Amniotic epithelial cell (primary cell): ENCODE data around the gene C5orf22.
"Not testable (repeated sequence)": the region's sequence is repeated elsewhere in the genome, so short reads cannot be mapped to it uniquely, and the experiment has no call there.

Source experiments
- DNase-seq: peaks from one replicate; pipeline ENCODE4 v3.0.0-alpha.2; 2010; ENCODE audit warnings: low read depth

The C5orf22 gene

GRCh38 chr5:31531888-31532547 is at the start of gene C5orf22, which contains the start of gene DROSHA:
TSS of gene C5orf22 (plus strand) at chr5:31532301. CDS start at chr5:31532393, 92 bp downstream.
TSS of gene DROSHA (minus strand) at chr5:31532093. CDS start at chr5:31529059, 3,034 bp downstream.
- peak; percentile 96 for DNase-seq

- peak; percentile 26 for DNase-seq
These were observed 46.5 kb upstream of the C5orf22 start for GRCh38 chr5:31485376-31486207.

- no peak for DNase-seq
These were observed 45.7 kb upstream of the C5orf22 start for GRCh38 chr5:31486441-31486840.

- DNase-seq, result no peak
These were observed 44.6 kb upstream of the C5orf22 start for GRCh38 chr5:31487506-31487905.

- no peak for DNase-seq
These were observed 39.2 kb upstream of the C5orf22 start for GRCh38 chr5:31492869-31493268.

- no peak for DNase-seq
These were observed 36.8 kb upstream of the C5orf22 start for GRCh38 chr5:31495336-31495735.

- DNase-seq, result no peak
These were observed 35.8 kb upstream of the C5orf22 start for GRCh38 chr5:31496301-31496700.

- DNase-seq, result no peak
These were observed 35.2 kb upstream of the C5orf22 start for GRCh38 chr5:31496891-31497290.

GRCh38 chr5:31500256-31500655 is 31.8 kb upstream of the C5orf22 start:
- DNase-seq, result no peak

- DNase-seq, result no peak
These were observed 29.6 kb upstream of the C5orf22 start for GRCh38 chr5:31502506-31502905.

- no peak for DNase-seq
These were observed 27.6 kb upstream of the C5orf22 start for GRCh38 chr5:31504529-31504928.

GRCh38 chr5:31511305-31511704 is 20.8 kb upstream of the C5orf22 start:
- DNase-seq, result no peak

GRCh38 chr5:31516802-31517201 is 15.3 kb upstream of the C5orf22 start:
- DNase-seq, result no peak

GRCh38 chr5:31523041-31523440 is 9.1 kb upstream of the C5orf22 start:
- no peak for DNase-seq

GRCh38 chr5:31530541-31531265 is 1.4 kb upstream of the C5orf22 start:
- DNase-seq, result no peak

- DNase-seq, result no peak
These were observed 586 bp upstream of the C5orf22 start for GRCh38 chr5:31531543-31531887.

GRCh38 chr5:31534527-31535046 is 2.5 kb downstream of the C5orf22 start:
- no peak for DNase-seq

- no peak for DNase-seq
These were observed 4.8 kb downstream of the C5orf22 start for GRCh38 chr5:31536873-31537272.

- DNase-seq, result no peak
These were observed 5.2 kb downstream of the C5orf22 start for GRCh38 chr5:31537349-31537748.

- peak; percentile 29 for DNase-seq
These were observed 5.8 kb downstream of the C5orf22 start for GRCh38 chr5:31537851-31538250.

- not testable (repeated sequence) for DNase-seq
These were observed 17.0 kb downstream of the C5orf22 start for GRCh38 chr5:31549114-31549513.

- no peak for DNase-seq
These were observed 19.8 kb downstream of the C5orf22 start for GRCh38 chr5:31551878-31552277.

GRCh38 chr5:31553863-31554262 is 21.8 kb downstream of the C5orf22 start:
- no peak for DNase-seq
